Astrocyte (in vitro differentiated cells and primary cell): ENCODE measurements around the gene ELMOD3. TPM values are rescaled to one million over a fixed set of nuclear protein-coding genes. Genes with fewer than 3 reads are reported as not detected.
"Not testable (repeated sequence)": the region's sequence is repeated elsewhere in the genome, so short reads cannot be mapped to it uniquely, and the experiment has no call there.

Experiments
- DNase-seq: peaks from one replicate; pipeline ENCODE4 v3.0.0-alpha.2; 2010; ENCODE audit warnings: low read depth
- FAIRE-seq: peaks from 2 replicates; lab custom pipeline; 2011; peaks lifted over from hg19 to GRCh38; lab: Jason Lieb, UNC
- H2AFZ ChIP-seq: 2 replicates; pipeline ENCODE4 v1.6.0; 2012; ENCODE audit warnings: low read depth, low read length, inconsistent platforms
- H3K27ac ChIP-seq: 2 replicates; pipeline ENCODE4 v1.5.1; 2011; ENCODE audit warnings: low read depth, low read length, inconsistent platforms
- H3K27me3 ChIP-seq: 2 replicates; pipeline ENCODE4 v1.6.0; 2011; ENCODE audit warnings: low read length, inconsistent platforms; ENCODE audit not compliant: insufficient read depth
- H3K36me3 ChIP-seq: 2 replicates; pipeline ENCODE4 v1.5.1; 2011; ENCODE audit warnings: low read length, inconsistent platforms; ENCODE audit not compliant: insufficient read depth
- H3K4me1 ChIP-seq: 2 replicates; pipeline ENCODE4 v1.5.1; 2011; ENCODE audit warnings: low read length, inconsistent platforms; ENCODE audit not compliant: insufficient read depth
- H3K4me2 ChIP-seq: 2 replicates; pipeline ENCODE4 v1.6.0; 2012; ENCODE audit warnings: low read length, inconsistent platforms
- H3K4me3 ChIP-seq: 2 replicates; pipeline ENCODE4 v1.5.1; 2011; ENCODE audit warnings: low read depth, mild to moderate bottlenecking, low read length, inconsistent platforms; ENCODE audit not compliant: insufficient read depth
- H3K79me2 ChIP-seq: 2 replicates; pipeline ENCODE4 v1.6.0; 2012; ENCODE audit warnings: mild to moderate bottlenecking, low read length, inconsistent platforms; ENCODE audit not compliant: insufficient read depth
- H3K9ac ChIP-seq: 2 replicates; pipeline ENCODE4 v1.6.0; 2012; ENCODE audit warnings: mild to moderate bottlenecking, low read length, inconsistent platforms
- H3K9me3 ChIP-seq: 2 replicates; pipeline ENCODE4 v1.5.1; 2012; ENCODE audit warnings: low read depth, mild to moderate bottlenecking, low read length, inconsistent platforms; ENCODE audit not compliant: insufficient read depth
- H4K20me1 ChIP-seq: 2 replicates; pipeline ENCODE4 v1.6.0; 2012; ENCODE audit warnings: low read length, inconsistent platforms; ENCODE audit not compliant: insufficient read depth
- H3K27ac Mint-ChIP-seq: one replicate; pipeline ENCODE4 v1.8.0; 2021; ENCODE audit warnings: mild to moderate bottlenecking, mixed read lengths; ENCODE audit not compliant: unreplicated experiment
- H3K27me3 Mint-ChIP-seq: one replicate; pipeline ENCODE4 v1.8.0; 2021; ENCODE audit warnings: low read depth, mixed read lengths; ENCODE audit not compliant: unreplicated experiment
- H3K36me3 Mint-ChIP-seq: one replicate; pipeline ENCODE4 v1.8.0; 2021; ENCODE audit warnings: low read depth, mixed read lengths; ENCODE audit not compliant: unreplicated experiment
- H3K4me1 Mint-ChIP-seq: one replicate; pipeline ENCODE4 v1.8.0; 2021; ENCODE audit warnings: low read depth, mixed read lengths; ENCODE audit not compliant: unreplicated experiment
- H3K4me3 Mint-ChIP-seq: one replicate; pipeline ENCODE4 v1.8.0; 2021; ENCODE audit warnings: mild to moderate bottlenecking, moderate library complexity, mixed read lengths; ENCODE audit not compliant: unreplicated experiment
- H3K9me3 Mint-ChIP-seq: one replicate; pipeline ENCODE4 v1.8.0; 2021; ENCODE audit warnings: mild to moderate bottlenecking, mixed read lengths; ENCODE audit not compliant: unreplicated experiment
- CTCF ChIP-seq: IDR thresholded peaks from 2 replicates; pipeline ENCODE4 v1.5.1; 2011; ENCODE audit warnings: low read depth, mild to moderate bottlenecking, inconsistent platforms, low read length, moderate library complexity; ENCODE audit not compliant: insufficient read depth
- EZH2 ChIP-seq: IDR thresholded peaks from 2 replicates; pipeline ENCODE4 v1.6.1; 2012; ENCODE audit warnings: mild to moderate bottlenecking, low read length, inconsistent platforms; ENCODE audit not compliant: insufficient read depth
- total RNA-seq: library from RNA; stranded (reverse); gene quantifications from 2 replicates; pipeline ENCODE4 v1.2.1, GENCODE V29; 2021

ELMOD3 gene
- total RNA-seq, 1 donor from 2014 or later: 11.7 TPM

GRCh38 chr2:85327822-85328617 lies 26.5 kb upstream of the ELMOD3 start, which contains the start of gene TGOLN2:
Gene TGOLN2 (minus strand): TSS chr2:85327989. CDS start chr2:85327962, 27 bp downstream.
- H3K36me3 ChIP-seq: peaks cover 13% of the 10 kb centered on the region
- H4K20me1 ChIP-seq: peaks cover 41% of the 10 kb centered on the region
- H3K4me3 Mint-ChIP-seq: peak within 1 kb of the TSS; percentile 99
- H3K9ac ChIP-seq: peak within 1 kb of the TSS; percentile 97
- no peaks in the 10 kb centered on the region for H3K27me3 Mint-ChIP-seq
- peak within 1 kb of the TSS; percentile 75 for H3K4me3 ChIP-seq
- peaks cover 25% of the 10 kb centered on the region for H3K4me1 Mint-ChIP-seq
- FAIRE-seq (no peak), DNase-seq (peak; percentile 75)
- peak within 1 kb of the TSS; percentile 99 for H3K27ac Mint-ChIP-seq
- H3K4me2 ChIP-seq: peak within 1 kb of the TSS; percentile 89
- peak within 1 kb of the TSS; percentile 86 for H2AFZ ChIP-seq
- peaks cover 43% of the 10 kb centered on the region for H3K79me2 ChIP-seq
- TF ChIP-seq CTCF (no peak), EZH2 (no peak)
- H3K4me1 ChIP-seq: peaks cover 11% of the 10 kb centered on the region
- no peaks in the 10 kb centered on the region for H3K27me3 ChIP-seq
- H3K9me3 Mint-ChIP-seq: no peaks in the 10 kb centered on the region
- peak within 1 kb of the TSS; percentile 96 for H3K27ac ChIP-seq
- peaks cover 12% of the 10 kb centered on the region for H3K36me3 Mint-ChIP-seq
- H3K9me3 ChIP-seq: no peaks in the 10 kb centered on the region

GRCh38 chr2:85329181-85329651 lies 25.4 kb upstream of the ELMOD3 start:
- H3K4me1 Mint-ChIP-seq: peaks cover 25% of the 10 kb centered on the region
- peaks cover 5% of the 10 kb centered on the region for H3K36me3 Mint-ChIP-seq
- no peak overlapping the region for H3K27ac Mint-ChIP-seq
- TF ChIP-seq EZH2: no peak
- no peak for TF ChIP-seq CTCF
- no peak for DNase-seq
- no peak for FAIRE-seq
- H4K20me1 ChIP-seq: peaks cover 33% of the 10 kb centered on the region
- peaks cover 33% of the 10 kb centered on the region for H3K79me2 ChIP-seq
- no peaks in the 10 kb centered on the region for H3K9me3 ChIP-seq
- H3K9ac ChIP-seq: no peak overlapping the region
- no peaks in the 10 kb centered on the region for H3K27me3 ChIP-seq
- H3K4me1 ChIP-seq: peaks cover 11% of the 10 kb centered on the region
- H3K4me3 Mint-ChIP-seq: no peak overlapping the region
- H2AFZ ChIP-seq: no peak overlapping the region
- no peaks in the 10 kb centered on the region for H3K27me3 Mint-ChIP-seq
- H3K9me3 Mint-ChIP-seq: peaks cover 2% of the 10 kb centered on the region
- H3K4me2 ChIP-seq: no peak overlapping the region
- H3K27ac ChIP-seq: no peak overlapping the region
- H3K4me3 ChIP-seq: no peak overlapping the region
- H3K36me3 ChIP-seq: peaks cover 8% of the 10 kb centered on the region

GRCh38 chr2:85329701-85330100 lies 24.9 kb upstream of the ELMOD3 start:
- DNase-seq, H3K9me3 Mint-ChIP-seq, H3K27me3 ChIP-seq, H3K27me3 Mint-ChIP-seq, H3K27ac ChIP-seq, H3K27ac Mint-ChIP-seq, H3K9me3 ChIP-seq, H2AFZ ChIP-seq, H3K36me3 Mint-ChIP-seq, H3K36me3 ChIP-seq, H3K4me3 ChIP-seq, H3K9ac ChIP-seq, H3K4me2 ChIP-seq, FAIRE-seq, H3K4me3 Mint-ChIP-seq: not testable (repeated sequence)
- peaks cover 28% of the 10 kb centered on the region for H4K20me1 ChIP-seq
- peaks cover 23% of the 10 kb centered on the region for H3K4me1 Mint-ChIP-seq
- H3K4me1 ChIP-seq: peaks cover 11% of the 10 kb centered on the region
- H3K79me2 ChIP-seq: peaks cover 28% of the 10 kb centered on the region
